DOHH2 (cell line): Measurements from ENCODE around the gene PXT1.
"Not testable (repeated sequence)": the region's sequence is repeated elsewhere in the genome, so short reads cannot be mapped to it uniquely, and the experiment has no call there.

Source experiments
- H3F3A ChIP-seq: fragments of 200-600 bp; sonication (generic), shearing (Covaris generic); 2 replicates; pipeline ENCODE4 v1.6.0; 2016; ENCODE audit warnings: antibody characterized with exemption, mild to moderate bottlenecking; ENCODE audit not compliant: control insufficient read depth, insufficient read depth
- H3K27ac ChIP-seq: fragments of 200-600 bp; sonication (generic); 2 replicates; pipeline ENCODE4 v1.5.1; 2014; ENCODE audit warnings: low read depth, mild to moderate bottlenecking, low read length, moderate library complexity
- H3K27me3 ChIP-seq: fragments of 200-600 bp; sonication (generic); 2 replicates; pipeline ENCODE4 v1.6.1; 2014; ENCODE audit warnings: mild to moderate bottlenecking, low read length, mixed read lengths; ENCODE audit not compliant: control insufficient read depth
- H3K36me3 ChIP-seq: fragments of 200-600 bp; sonication (generic); 2 replicates; pipeline ENCODE4 v1.6.1; 2014; ENCODE audit warnings: mild to moderate bottlenecking, low read length, moderate library complexity, mixed read lengths; ENCODE audit not compliant: control insufficient read depth
- H3K4me1 ChIP-seq: fragments of 200-600 bp; sonication (generic); 2 replicates; pipeline ENCODE4 v1.6.1; 2014; ENCODE audit warnings: mild to moderate bottlenecking, low read length, mixed read lengths; ENCODE audit not compliant: control insufficient read depth
- H3K4me2 ChIP-seq: fragments of 200-600 bp; sonication (generic); 2 replicates; pipeline ENCODE4 v1.6.0; 2014; ENCODE audit warnings: mild to moderate bottlenecking, low read length, moderate library complexity
- H3K4me3 ChIP-seq: fragments of 200-600 bp; sonication (generic); 2 replicates; pipeline ENCODE4 v1.5.1; 2014; ENCODE audit warnings: mild to moderate bottlenecking, low read length, mixed read lengths
- H3K79me2 ChIP-seq: fragments of 200-600 bp; sonication (generic); 2 replicates; pipeline ENCODE4 v1.6.1; 2014; ENCODE audit warnings: mild to moderate bottlenecking, low read length, mixed read lengths; ENCODE audit not compliant: control insufficient read depth
- H3K9me2 ChIP-seq: fragments of 200-600 bp; sonication (generic); replicated peaks from 2 replicates; pipeline ENCODE4 v1.6.1; 2014; ENCODE audit warnings: mild to moderate bottlenecking, low read length, mixed read lengths; ENCODE audit not compliant: control insufficient read depth
- H3K9me3 ChIP-seq: fragments of 200-600 bp; sonication (generic); 2 replicates; pipeline ENCODE4 v1.6.1; 2014; ENCODE audit warnings: antibody characterized with exemption, low read length, mixed read lengths; ENCODE audit not compliant: control insufficient read depth, insufficient read depth
- H4K20me1 ChIP-seq: fragments of 200-600 bp; sonication (generic); 2 replicates; pipeline ENCODE4 v1.6.0; 2014; ENCODE audit warnings: low read depth, mild to moderate bottlenecking, antibody characterized with exemption, low read length, moderate library complexity; ENCODE audit not compliant: control insufficient read depth, insufficient read depth
- EZH2phosphoT487 ChIP-seq: fragments of 200-600 bp; sonication (generic); IDR thresholded peaks from 2 replicates; pipeline ENCODE4 v1.6.1; 2017; ENCODE audit warnings: borderline replicate concordance, mild to moderate bottlenecking, antibody characterized with exemption, low read length, moderate library complexity, mixed read lengths
- TF ChIP-seq, protein P1 (sequence below): fragments of 200-600 bp; sonication (generic); IDR thresholded peaks from one replicate; pipeline ENCODE4 v1.5.1; 2014; ENCODE audit warnings: antibody characterized with exemption, mild to moderate bottlenecking, low read depth, low read length; ENCODE audit not compliant: poor library complexity, severe bottlenecking

Gene PXT1

DNA sequence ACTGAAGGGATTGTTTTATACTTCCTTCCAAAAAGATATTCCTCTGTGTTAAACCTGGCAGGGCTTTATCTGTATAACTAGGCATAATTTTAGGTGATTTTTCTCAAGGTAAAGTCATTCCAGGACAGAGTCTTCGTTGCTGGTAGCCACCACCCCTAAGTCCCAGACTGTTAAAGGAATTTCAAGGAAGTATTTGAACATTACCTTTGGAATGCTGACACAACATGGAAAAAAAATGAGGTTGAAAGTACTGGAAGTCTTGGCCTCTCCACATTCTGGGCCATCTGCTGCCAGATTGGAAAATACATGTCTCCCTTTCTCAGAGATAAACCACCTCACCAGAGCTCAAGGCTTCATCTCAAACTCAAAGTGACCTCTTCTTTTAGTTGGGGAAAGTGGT, 28.2 kb downstream of the PXT1 start:
- Histone ChIP-seq H3K27ac (no peak overlapping the region), H3K4me3 (no peak overlapping the region), H3K79me2 (no peaks in the 10 kb centered on the region), H3K36me3 (no peaks in the 10 kb centered on the region), H4K20me1 (no peaks in the 10 kb centered on the region), H3F3A (no peaks in the 10 kb centered on the region), H3K4me2 (no peak overlapping the region), H3K9me2 (no peaks in the 10 kb centered on the region), H3K9me3 (0 out of 2 replicates have a peak, but pooled peaks cover 4% of the 10 kb centered on the region), H3K4me1 (no peaks in the 10 kb centered on the region), H3K27me3 (peaks cover 8% of the 10 kb centered on the region; the same call in 1 of the 2 replicates)
- TF ChIP-seq, protein P1, sequence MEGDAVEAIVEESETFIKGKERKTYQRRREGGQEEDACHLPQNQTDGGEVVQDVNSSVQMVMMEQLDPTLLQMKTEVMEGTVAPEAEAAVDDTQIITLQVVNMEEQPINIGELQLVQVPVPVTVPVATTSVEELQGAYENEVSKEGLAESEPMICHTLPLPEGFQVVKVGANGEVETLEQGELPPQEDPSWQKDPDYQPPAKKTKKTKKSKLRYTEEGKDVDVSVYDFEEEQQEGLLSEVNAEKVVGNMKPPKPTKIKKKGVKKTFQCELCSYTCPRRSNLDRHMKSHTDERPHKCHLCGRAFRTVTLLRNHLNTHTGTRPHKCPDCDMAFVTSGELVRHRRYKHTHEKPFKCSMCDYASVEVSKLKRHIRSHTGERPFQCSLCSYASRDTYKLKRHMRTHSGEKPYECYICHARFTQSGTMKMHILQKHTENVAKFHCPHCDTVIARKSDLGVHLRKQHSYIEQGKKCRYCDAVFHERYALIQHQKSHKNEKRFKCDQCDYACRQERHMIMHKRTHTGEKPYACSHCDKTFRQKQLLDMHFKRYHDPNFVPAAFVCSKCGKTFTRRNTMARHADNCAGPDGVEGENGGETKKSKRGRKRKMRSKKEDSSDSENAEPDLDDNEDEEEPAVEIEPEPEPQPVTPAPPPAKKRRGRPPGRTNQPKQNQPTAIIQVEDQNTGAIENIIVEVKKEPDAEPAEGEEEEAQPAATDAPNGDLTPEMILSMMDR = no peak
- TF ChIP-seq EZH2phosphoT487 = no peak

DNA sequence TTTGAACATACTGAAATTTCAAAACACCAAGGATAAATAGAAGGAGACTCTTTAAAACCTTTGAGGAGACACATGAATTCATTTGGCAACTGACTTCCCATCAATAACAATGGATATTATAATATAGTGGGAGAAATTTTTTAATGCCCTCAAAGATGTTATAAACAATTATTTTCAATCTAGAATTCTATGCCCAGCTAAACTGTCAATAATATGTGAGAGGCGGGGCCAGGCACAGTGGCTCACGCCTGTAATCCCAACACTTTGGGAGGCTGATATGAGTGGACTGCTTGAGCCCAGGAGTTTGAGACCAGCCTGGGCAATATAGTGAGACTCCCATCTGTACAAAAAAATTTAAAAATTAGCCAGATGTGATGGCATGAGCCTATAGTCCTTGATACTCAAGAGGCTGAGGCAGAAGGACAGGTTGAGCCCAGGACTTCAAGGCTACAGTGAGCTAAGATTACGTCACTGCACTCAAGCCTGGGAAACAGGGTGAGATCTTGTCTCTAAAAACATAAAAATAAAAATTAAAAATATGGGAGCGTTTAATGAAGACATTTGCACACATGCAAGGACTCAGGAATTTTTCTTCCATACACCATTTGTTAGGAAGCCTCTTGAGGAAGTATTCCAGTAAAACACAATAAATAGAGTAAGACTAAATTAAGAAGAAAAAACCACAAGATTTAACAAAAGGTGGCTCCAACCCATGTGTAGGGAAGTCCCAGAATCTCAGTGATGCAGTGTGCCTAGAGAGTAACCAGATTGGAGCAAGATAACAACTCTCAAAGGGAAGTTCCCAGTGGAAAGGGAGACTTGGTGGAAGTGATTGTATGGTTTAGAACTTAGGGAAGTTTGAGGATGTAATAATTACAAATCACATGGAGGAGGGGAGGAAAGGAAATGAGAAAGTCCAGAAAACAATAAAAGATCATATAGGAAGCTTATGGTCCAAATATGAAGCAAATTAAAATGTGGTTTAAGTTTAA, 28.9 kb downstream of the PXT1 start:
- no peak for TF ChIP-seq EZH2phosphoT487
- TF ChIP-seq, protein P1 = no peak
- Histone ChIP-seq H3K79me2 (no peaks in the 10 kb centered on the region), H3K9me3 (0 out of 2 replicates have a peak, but pooled peaks cover 4% of the 10 kb centered on the region), H3K4me3 (no peak overlapping the region), H3K36me3 (no peaks in the 10 kb centered on the region), H3K27ac (no peak overlapping the region), H3K4me2 (no peak overlapping the region), H4K20me1 (no peaks in the 10 kb centered on the region), H3K4me1 (no peaks in the 10 kb centered on the region), H3F3A (no peaks in the 10 kb centered on the region), H3K27me3 (peaks cover 8% of the 10 kb centered on the region; the same call in 1 of the 2 replicates), H3K9me2 (no peaks in the 10 kb centered on the region)

DNA sequence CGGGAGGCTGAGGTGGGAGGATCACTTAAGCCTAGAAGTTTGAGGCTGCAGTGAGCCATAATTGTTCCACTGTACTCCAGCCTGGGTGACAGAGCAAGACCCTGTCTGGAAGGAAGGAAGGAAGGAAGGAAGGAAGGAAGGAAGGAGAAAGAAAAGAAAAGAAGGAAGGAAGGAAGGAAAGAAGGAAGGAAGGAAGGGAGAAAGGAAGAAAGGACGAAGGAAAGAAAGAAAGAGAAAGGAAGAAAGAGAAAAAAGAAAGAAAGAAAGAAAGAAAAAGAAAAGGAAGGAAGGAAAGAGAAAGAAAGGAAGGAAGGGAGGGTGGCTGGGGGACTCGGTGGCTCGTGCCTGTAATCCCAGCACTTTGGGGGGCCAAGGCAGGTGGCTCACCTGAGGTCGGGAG, 32.9 kb downstream of the PXT1 start:
- H3K79me2 ChIP-seq, H3K27ac ChIP-seq, H3K4me2 ChIP-seq, H3K36me3 ChIP-seq, H3K27me3 ChIP-seq, H3K9me2 ChIP-seq, H3K9me3 ChIP-seq, H3K4me3 ChIP-seq, H3K4me1 ChIP-seq, H4K20me1 ChIP-seq, H3F3A ChIP-seq: not testable (repeated sequence)

DNA sequence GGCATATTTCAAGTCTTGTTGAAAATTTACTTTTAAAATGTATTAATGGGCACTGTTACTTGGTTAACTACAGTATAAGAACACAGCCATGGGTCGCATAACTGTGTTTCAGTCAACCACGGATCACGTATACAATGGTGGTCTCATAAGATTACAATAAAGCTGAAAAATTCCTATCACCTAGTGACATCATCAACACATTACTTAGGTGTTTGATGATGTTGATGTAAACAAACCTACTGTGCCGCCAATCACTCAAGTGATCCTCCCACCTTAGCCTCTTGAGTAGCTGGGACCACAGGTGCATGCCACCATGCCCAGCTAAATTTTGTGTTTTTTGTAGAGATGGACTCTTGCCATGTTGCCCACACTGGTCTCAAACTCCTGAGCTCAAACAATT, 38.5 kb downstream of the PXT1 start:
- Histone ChIP-seq H3K4me3 (no peak overlapping the region), H3K27me3 (no peaks in the 10 kb centered on the region), H3K9me3 (no peaks in the 10 kb centered on the region), H3F3A (no peaks in the 10 kb centered on the region), H3K36me3 (no peaks in the 10 kb centered on the region), H3K4me2 (no peak overlapping the region), H4K20me1 (no peaks in the 10 kb centered on the region), H3K79me2 (no peaks in the 10 kb centered on the region), H3K9me2 (no peaks in the 10 kb centered on the region), H3K27ac (no peak overlapping the region), H3K4me1 (no peaks in the 10 kb centered on the region)
- TF ChIP-seq, protein P1 = no peak
- TF ChIP-seq EZH2phosphoT487 = no peak
